Epithelial cell of esophagus (primary cell): ENCODE results near the gene TLE4.
A peak's percentile ranks its signal among the peaks of the same experiment; 100 is the strongest.

Source experiments
- DNase-seq: peaks from one replicate; pipeline ENCODE4 v3.0.0; 2010; ENCODE audit warnings: low read depth
- H3K4me3 ChIP-seq: 2 replicates; pipeline ENCODE4 v1.5.1; 2011; ENCODE audit warnings: mild to moderate bottlenecking, low read length, control low read depth
- CTCF ChIP-seq: IDR thresholded peaks from 2 replicates; pipeline ENCODE4 v1.5.1; 2011; ENCODE audit warnings: low read depth, mild to moderate bottlenecking, low read length, control low read depth, inconsistent platforms; ENCODE audit not compliant: insufficient read depth; ENCODE audit errors: missing control alignments

The TLE4 gene

GRCh38 chr9:79759460-79759859, 187.7 kb downstream of the TLE4 start:
- no peak overlapping the region for H3K4me3 ChIP-seq
- TF ChIP-seq CTCF = no peak
- peak; percentile 83 for DNase-seq

GRCh38 chr9:79762070-79762469, 190.3 kb downstream of the TLE4 start:
- no peak overlapping the region for H3K4me3 ChIP-seq
- no peak for DNase-seq
- TF ChIP-seq CTCF = no peak

GRCh38 chr9:79763671-79764285, 192.0 kb downstream of the TLE4 start:
- no peak for TF ChIP-seq CTCF
- H3K4me3 ChIP-seq = no peak overlapping the region
- no peak for DNase-seq

GRCh38 chr9:79764374-79764773, 192.6 kb downstream of the TLE4 start:
- no peak for TF ChIP-seq CTCF
- peak; percentile 84 for DNase-seq
- no peak overlapping the region for H3K4me3 ChIP-seq

GRCh38 chr9:79765466-79765865, 193.7 kb downstream of the TLE4 start:
- DNase-seq = no peak
- H3K4me3 ChIP-seq = no peak overlapping the region
- TF ChIP-seq CTCF = no peak

- no peak overlapping the region for H3K4me3 ChIP-seq
- DNase-seq = no peak
- TF ChIP-seq CTCF = no peak
Measured at GRCh38 chr9:79766091-79766490, 194.3 kb downstream of the TLE4 start.

GRCh38 chr9:79768194-79768593, 196.4 kb downstream of the TLE4 start:
- no peak for TF ChIP-seq CTCF
- DNase-seq = peak; percentile 13
- no peak overlapping the region for H3K4me3 ChIP-seq
